HG03571 (cell line): ENCODE results near the gene KATNAL1.
A peak's percentile ranks its signal among the peaks of the same experiment; 100 is the strongest.

Source experiments
- ATAC-seq: cut with Tn5 transposase; IDR thresholded peaks from one replicate; pipeline ENCODE4 v1.9.1; 2021; ENCODE audit not compliant: unreplicated experiment

Gene KATNAL1

DNA sequence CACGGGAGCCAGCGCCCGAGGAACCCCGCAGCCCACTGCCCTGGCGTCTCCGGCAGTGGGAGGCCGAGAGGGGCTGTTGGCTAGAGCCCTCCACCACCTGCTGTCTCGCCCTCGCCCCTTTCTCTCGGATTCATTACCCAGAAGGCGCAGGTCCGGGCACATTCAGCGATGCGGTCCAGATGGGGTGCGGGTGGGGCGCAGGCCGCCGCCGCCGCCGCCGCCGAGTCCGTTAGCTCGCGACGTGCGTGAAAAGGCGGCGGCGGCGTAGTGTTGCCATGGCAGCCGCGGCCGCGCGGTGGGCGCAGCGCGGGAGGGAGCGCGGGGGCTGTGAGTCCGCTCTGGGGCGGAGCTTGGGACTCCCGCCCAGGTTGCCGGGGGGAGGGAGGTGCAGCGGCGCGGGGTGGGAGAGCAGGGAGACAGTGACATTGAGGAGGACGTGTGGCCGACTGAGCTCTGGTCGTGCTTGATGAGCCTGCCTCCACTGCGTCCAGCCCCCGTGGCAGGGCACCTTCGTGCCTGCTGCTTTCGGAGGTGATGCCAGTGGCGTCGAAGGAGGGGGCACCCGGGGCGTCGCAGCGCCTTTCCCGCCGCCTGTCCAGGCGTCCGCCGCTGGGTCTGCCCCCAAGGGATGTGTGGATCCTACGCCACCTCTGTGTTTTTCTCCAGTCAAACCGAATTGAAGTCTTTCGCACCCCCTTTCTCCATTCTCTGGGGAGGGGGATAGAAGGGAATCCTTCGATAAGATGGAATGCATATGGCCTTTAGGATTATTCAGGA lies at the start of gene KATNAL1:
Gene KATNAL1 (minus strand): TSS at position 358 of the 777 bp plus-strand sequence. CDS start 23,774 bp downstream, outside the sequence.
- peak; percentile 49 for ATAC-seq

DNA sequence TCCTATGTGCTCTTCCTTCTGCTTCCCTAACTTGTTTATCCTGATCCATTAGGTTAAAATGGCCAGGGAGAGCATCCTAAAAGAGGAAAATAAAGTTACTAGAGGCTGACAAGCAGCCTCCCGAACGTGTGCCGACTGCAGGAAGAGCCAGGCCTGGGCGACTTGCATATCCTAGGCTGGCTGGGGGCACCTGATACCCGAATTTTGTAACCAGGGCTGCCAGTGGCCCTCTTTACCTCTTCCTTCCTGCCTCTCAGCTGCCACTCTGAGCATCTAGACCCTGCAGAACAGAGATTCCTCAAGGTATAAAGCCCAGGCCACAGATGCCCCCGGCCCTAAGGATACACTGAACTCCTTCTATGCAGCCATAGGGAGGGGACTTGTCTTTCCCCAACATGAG lies 48.5 kb upstream of the KATNAL1 start:
- ATAC-seq: no peak

DNA sequence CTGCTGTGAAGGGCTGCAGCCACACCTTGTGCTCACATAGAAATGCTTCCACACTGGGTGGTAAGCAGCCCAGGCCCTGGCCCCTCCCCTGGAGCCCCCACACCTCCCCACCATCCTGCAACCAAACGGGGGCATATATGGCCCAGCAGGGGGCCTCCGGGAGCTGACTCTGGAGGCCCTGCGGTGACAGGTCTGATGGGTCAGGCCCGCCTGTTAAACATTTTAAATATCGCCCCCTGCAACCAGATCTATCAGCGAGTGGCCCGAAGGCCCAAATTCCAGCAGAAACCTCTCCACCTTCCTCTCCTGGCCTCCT lies 48.0 kb upstream of the KATNAL1 start:
- ATAC-seq: no peak

DNA sequence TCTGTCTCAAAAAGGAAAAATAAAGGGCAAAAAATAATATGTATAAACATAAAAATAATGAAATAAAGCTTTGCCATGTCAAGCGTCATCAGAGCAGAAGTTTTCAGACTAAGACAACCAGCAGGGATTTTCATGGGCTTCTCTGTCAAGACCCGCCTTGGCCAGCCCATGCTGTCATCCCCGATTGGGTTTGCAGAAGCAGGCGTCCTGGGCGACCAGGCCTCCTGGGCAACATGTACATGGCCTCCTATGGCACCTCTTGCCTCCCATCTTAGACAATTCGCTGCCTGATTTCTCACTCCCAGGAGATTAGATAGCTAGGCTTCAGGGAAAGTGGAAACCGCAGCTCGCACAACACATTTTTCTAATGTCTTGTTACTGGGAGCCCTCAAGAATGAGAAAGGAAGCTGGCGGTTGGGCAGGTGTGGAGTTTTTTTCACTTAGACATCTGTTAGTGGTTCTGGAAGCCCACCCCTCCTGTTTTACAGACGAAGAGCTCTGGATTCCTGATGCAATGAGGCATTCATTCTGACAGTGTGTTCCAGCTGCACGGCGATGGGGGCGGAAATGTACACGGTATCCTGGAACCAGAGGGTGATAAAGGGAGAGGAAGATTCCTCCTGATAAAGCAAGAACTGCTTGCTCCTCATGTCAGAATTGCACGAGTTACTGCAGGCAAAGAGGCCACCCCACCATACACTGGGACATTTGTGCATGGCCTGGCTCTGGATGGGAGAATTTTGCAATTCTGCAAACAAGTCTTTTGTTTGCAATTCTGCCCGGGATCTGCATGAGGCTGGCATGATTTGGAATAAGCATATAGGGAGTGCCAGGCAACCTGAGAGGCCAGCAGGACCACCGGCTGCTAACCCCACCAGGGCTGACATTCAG lies 47.4 kb upstream of the KATNAL1 start:
- ATAC-seq: no peak

DNA sequence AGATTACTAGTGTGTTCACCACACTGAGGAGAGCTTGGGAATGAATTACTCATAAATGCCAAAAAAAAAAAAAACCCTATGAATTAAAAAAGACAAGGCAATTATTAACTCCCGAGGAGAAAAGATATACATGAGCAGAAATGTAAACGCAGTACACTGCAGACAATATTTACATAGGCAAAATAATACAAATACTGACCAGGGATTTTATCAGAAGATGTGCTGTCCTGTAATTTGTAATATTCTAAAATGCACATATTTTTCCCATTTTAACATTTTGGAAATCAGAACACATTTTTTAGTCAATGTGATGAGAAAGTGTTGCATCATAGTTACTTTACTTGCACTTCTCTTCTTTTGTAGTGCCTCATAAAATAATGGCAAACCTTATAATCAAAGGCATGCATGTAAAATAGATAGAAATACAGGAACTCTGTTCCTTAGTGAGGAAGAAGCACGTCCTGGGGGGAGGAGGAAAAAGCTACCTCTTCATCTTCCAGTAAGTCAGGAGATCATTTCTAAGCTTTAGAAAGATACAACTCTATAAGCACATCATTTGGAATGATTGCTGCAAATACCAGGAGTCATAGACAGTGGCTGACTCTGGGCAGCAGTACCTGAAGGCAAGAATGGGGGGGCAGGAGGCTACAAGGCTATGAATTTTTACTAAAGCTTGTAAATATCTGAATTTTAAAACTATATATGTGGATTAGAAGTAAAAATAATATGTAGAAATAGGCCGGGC lies 46.3 kb upstream of the KATNAL1 start:
- no peak for ATAC-seq

DNA sequence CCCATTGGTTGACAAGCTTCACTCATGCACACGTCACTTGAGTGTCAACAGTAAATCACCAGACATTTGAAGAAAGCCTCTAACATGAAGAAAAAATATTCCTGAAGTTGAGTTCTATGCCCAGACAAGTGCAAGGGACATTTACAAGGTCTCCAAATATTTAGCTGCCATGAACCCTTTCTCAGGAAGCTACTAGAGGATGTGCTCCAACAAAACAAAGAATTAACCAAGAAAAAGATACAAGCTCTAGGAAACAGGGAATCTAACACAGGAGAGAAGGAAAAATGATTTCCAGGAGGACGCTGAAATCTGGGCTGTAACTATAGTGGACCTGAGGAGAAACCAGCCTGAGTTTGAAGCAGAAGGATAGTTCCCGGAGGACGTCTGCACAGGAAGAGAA lies 45.7 kb upstream of the KATNAL1 start:
- no peak for ATAC-seq

DNA sequence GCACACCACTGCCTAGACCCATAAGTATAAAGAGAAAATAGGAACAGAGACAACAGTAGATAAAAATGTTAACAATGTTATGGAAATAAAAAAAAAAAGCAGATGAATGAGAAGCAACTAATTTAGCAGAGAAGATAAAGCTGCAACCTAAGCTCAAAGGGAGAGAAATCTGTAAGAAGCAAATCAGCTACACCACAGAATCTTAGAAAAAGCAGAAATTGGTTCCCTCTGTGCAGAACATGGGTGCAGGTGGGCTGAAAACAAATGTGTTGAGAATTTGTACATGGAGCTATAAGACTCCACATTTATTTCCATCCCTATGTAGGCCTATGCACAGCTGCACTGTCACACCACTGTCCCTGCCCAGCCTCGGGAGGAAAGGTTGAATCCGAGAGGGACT lies 44.8 kb upstream of the KATNAL1 start:
- ATAC-seq: no peak

DNA sequence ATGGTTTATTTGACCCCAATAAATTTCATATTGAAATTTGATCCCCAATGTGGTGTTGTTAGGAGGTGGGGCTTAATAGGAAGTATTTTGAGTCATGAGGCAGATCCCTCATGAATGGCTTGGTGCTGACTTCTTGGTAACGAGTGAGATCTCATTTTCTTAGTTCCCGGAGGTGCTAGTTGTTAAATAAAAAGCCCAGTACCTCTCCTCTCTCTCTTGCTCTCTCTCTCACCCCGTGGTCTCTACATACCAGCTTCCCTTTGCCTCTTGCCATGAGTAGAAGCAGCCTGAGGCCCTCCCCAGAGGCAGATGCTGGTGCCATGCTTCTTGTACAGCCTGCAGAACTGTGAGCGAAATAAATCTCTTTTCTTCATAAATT lies 39.4 kb upstream of the KATNAL1 start:
- peak; percentile 19 for ATAC-seq

DNA sequence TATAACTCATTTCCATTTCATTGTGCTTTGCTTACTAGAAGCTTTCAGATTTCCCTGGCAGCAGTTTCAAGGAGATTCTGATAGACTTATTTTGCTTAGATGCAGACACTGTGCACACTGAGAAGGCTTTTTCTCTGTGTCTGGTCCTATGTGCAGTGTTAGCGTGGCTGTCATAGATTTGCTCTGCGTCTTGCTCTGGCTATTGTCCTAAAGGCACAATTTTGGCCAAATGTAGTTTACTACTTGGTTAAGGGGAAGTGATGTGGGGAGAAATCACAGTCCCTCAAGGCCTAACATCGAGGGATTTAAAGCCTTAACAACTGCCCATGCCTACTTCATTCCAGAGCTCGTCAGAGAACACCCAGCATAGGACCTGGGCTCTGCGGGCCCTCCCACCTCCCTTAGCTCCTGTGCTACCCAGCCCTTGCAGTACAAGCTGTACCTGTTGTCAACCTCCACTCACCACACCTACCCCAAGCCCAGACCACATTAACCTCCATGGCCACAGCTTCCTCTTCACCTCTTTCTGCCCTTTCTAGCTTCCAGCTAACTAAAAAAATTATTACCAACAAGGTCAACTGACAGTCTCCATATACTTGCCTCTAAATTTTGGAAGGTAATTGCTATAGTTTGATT lies 38.9 kb upstream of the KATNAL1 start:
- peak; percentile 66 for ATAC-seq

DNA sequence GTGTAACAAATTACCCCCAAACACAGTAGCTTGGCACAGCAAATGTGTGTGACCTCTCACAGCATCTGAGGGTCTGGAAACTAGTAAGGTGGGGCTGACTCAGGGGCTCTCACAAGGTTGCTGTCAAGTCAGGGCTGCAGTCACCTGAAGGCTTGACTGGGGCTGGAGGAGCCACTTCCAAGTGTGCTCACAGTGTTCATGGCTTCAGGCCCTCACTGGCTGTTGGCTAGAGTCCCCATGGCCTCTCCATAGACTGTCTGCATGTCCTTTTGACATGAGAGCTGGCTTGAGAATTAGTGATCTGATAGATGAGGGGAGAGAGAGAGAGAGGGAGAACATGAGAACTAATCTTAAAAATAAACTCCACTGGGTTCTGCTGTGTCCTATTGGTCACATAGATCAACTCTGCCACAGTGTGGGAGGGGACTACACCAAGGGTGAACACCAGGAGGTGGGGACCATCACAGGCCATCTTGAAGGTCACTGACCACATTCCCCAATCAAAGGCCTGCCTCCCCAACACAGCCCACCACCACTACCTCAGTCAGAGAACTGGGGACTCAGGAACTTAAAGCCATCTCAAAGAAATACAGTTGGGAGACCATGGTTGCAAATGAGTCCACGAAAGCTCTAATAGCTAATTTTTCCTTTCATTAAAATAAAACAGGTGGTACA lies 38.2 kb upstream of the KATNAL1 start:
- no peak for ATAC-seq

DNA sequence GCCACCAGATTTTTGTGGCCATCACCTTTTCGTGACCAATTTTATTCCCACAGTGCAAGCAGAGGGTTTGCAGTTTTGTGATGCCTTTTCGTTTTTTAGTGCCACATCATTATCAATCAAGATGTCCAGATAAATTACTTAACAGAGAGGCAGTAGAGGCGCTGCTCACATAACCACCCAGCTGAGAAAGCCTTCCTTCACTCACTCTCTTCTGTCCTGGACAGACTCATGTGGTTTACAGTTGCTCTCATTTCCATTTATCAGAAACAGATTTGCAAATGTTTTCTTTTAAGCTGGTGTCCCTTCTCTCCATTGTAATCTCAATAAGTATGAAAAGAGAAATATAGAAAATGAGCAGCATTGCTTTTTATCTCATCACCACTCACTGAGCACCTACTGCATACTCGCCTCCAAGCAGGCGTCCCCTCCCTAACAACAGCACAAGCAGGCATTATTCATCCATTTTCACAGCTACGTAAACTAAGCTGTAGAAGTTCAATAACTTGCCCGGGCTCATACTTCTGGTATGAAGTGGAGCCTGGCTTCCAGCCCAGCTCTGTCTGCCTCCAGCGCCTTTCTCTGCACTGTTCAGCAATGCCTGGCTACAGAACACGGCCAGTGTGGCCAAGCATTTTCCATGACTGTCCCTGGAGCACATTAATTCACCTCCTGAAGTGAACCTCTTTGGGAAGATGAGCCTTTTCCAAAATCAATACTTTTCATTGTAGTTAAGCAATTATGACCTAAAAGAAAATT lies 34.6 kb upstream of the KATNAL1 start:
- no peak for ATAC-seq

DNA sequence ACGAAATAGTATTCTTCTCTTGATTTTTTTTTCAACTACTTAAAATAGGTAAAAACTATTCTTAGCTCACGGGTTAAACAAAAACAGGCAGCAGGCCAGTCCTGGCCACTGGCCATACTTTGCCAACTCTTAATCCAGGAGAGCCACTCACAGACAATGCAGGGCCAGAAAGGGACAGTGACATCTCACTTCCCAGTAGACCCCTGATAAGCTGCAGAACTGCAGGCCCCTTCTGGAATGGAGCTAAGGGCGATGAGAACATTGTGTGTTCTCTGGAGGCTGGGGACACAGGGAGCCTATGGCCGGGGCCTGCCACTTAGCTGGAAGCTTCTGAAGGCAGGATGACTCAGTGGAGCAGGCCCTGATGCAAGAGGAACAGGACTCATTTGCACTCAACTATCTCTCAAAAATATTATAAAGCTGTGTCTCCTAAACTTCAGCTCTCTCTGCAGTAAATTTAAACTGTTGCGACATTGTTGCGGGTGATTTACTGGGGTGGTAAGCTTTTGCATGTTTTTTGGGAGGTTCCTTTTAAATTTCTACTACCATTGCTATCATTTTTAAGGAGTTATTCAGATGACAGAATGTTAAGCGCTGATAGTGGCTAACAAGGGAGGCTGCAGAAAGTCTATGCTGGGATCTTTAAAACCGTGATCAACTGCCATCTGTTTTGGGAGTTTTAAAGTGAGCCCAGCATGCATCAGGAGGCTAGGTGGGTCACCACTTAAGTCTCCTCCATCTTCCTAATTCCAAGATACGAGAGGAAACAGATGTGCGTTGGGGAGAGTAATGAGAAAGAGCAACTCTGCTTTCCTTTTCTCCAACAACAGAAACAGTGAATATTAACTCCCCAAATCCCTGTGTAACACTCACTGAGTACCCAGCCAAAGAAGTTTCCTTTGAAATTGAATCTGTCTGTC lies 33.2 kb upstream of the KATNAL1 start:
- ATAC-seq: no peak

DNA sequence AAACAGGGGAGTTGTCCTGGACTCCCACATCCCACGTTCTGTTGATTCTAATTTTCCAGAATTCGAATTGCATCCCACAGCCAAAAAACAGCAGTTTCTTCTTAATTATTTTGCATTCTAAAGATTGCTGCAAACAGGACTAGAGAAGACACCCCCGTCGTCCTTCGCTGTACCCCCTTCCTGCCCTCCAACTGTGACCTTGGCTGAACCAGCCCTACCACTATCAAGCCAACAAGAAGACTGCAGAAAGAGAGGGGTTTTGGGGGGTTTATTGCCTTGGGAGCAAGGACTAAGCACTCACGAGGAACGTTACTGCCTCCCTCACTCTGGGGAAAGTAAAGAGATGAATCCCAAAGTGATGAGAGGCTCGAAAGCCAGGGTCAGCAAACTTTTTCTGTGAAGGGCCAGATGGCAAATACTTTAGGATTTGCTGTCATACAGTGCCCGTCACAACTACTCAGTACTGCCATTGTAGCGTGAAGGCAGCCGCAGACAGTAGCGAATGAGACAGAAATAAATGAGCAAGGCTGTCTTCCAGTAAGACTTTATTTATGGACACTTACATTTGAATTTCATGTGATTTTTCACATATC lies 32.5 kb upstream of the KATNAL1 start:
- ATAC-seq: no peak

DNA sequence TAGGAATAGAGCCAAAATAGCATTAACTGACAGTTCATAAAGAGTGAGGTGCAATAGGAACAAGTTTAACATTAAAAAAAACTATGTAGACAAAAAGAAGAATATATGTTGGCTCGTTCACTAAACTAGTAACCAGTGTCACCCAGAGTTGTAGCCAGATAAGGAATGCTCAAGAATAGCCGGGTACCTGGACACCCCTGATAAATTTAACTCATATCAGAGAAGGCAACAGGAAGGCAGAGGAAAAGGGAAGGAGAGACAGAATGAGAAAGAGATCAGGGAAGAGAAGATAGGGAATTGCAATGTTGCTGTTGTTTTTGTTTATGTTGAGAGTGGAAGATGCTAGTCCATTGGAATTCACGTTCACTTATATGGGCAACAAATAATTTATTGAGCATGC lies 31.6 kb upstream of the KATNAL1 start:
- no peak for ATAC-seq

DNA sequence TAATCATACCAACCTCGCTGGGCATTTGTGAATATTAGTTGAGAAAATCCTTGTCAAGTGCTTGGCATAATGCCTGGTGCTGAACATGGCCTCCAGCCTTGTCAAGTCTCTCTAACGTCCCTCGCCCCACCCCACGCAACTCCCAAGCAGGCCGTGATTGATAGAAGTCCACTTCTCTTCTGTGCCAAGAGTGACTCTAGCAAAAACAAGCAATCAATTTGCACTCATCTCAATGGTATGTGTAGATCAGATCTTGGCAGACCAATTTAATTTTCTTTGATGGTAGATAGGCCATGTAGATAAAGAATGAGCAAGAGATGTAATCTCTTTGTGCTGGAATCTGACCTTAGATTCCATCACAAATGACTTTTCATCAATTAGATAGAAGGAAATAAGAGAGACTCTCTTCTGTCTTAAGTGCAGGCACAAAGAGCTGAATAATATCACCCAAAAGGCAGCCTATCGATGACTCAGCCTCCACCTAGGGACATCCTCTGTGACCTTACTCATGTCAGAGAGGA lies 31.0 kb upstream of the KATNAL1 start:
- no peak for ATAC-seq

DNA sequence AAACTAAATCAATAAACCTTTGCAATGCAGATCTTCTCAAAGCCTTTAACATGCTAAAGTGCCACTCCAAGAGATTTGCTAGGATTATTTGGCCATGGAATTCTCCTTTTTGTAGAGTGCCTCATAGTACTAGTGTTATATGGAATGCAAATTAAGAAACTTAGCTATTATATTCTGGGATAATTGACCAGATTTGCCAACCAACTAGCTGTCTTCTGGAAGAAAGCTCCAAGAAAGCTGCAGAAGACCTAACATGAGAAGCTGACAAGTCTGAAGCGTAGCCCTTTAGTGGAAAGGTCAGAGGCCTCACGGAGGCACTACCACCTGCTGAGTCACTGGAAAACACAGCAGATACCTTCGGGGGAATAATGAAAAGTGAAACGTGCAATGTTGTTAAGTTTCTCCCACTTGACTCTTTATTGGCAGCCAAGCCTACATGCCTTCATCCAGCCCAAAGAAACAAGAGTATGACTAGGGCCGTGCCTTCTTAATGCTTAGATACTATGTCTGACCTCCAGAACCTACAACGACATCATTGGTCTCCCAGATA lies 29.8 kb upstream of the KATNAL1 start:
- no peak for ATAC-seq

DNA sequence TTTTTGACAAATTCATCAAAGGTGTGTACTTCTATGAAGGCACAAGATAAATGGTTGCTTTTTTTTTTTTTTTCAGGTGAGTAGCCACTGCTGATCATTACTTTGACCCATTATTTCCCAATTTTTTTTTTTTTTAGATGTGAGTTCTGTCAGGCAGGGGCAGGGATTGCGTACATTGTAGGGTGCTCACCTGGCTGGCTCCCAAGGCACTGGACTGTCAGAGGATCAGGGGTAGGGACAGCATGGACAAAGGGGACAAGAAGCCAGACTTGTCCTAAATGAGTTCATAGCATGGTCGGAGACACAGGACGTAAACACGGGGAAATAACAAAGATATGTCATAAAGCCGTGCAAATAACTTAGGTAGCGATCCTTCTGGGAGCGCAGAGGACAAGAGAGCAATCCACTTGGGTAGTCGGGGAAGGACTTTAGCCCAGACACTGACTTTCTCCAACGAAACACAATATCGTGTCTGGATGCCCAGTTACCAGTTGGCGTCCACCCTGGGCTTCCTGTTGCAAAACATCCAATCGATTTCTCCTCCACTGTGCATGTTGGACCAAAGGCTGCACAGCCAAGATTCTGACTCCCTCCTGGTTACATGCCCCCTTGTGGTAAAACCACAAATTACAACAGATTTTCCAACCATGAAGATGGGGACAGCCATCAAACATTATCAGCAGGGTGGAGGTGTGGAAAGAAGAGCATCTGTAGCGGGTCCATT lies 27.5 kb upstream of the KATNAL1 start:
- no peak for ATAC-seq
